ENCODE data around the gene MAGEE2. TPM values are rescaled to one million over a fixed set of nuclear protein-coding genes. Genes with fewer than 3 reads are reported as not detected.
"Not testable (repeated sequence)": the region's sequence is repeated elsewhere in the genome, so short reads cannot be mapped to it uniquely, and the experiment has no call there.

The MAGEE2 gene
- polyA plus RNA-seq (2012; ENCODE audit: insufficient read depth, insufficient read length, low read depth), result 0.26 TPM

GRCh38 chrX:75784680-75785491 is at the start of gene MAGEE2:
TSS of gene MAGEE2 (minus strand) at chrX:75785254. CDS start at chrX:75785051, 203 bp downstream.
- Histone ChIP-seq H3K9me3 (no peaks in the 10 kb centered on the region), H3K27me3 (no peaks in the 10 kb centered on the region), H3K36me3 (no peaks in the 10 kb centered on the region), H3K4me3 (ENCODE audit: low read depth, low read length) (no peak within 1 kb of the TSS), H3K4me1 (no peaks in the 10 kb centered on the region)
- TF ChIP-seq CTCF (IDR thresholded peaks at IDR 0.05; ENCODE audit: low read depth, low read length), result no peak
- DNase-seq, result no peak

- Histone ChIP-seq H3K9me3 (no peaks in the 10 kb centered on the region), H3K4me1 (no peaks in the 10 kb centered on the region), H3K27me3 (no peaks in the 10 kb centered on the region), H3K36me3 (no peaks in the 10 kb centered on the region), H3K4me3 (ENCODE audit: low read depth, low read length) (no peak overlapping the region)
- no peak for DNase-seq
- TF ChIP-seq CTCF (IDR thresholded peaks at IDR 0.05; ENCODE audit: low read depth, low read length), result no peak
Measured at GRCh38 chrX:75786290-75786689, 1.2 kb upstream of the MAGEE2 start.

GRCh38 chrX:75781611-75782010 is 3.4 kb downstream of the MAGEE2 start:
- no peaks in the 10 kb centered on the region for H3K27me3 ChIP-seq
- DNase-seq, result no peak
- TF ChIP-seq CTCF (IDR thresholded peaks at IDR 0.05; ENCODE audit: low read depth, low read length), result no peak
- H3K4me3 ChIP-seq (ENCODE audit: low read depth, low read length), result no peak overlapping the region
- H3K9me3 ChIP-seq, result no peaks in the 10 kb centered on the region
- no peaks in the 10 kb centered on the region for H3K36me3 ChIP-seq
- no peaks in the 10 kb centered on the region for H3K4me1 ChIP-seq

- H3K9me3 ChIP-seq; H3K27me3 ChIP-seq; H3K36me3 ChIP-seq; DNase-seq; H3K4me1 ChIP-seq; H3K4me3 ChIP-seq (ENCODE audit: low read depth, low read length): not testable (repeated sequence)
Measured at GRCh38 chrX:75768063-75768462, 17.0 kb downstream of the MAGEE2 start.

GRCh38 chrX:75748431-75748830 is 36.6 kb downstream of the MAGEE2 start:
- H3K27me3 ChIP-seq, result no peaks in the 10 kb centered on the region
- H3K36me3 ChIP-seq, result no peaks in the 10 kb centered on the region
- TF ChIP-seq CTCF (IDR thresholded peaks at IDR 0.05; ENCODE audit: low read depth, low read length), result no peak
- no peak for DNase-seq
- H3K4me3 ChIP-seq (ENCODE audit: low read depth, low read length), result no peak overlapping the region
- no peaks in the 10 kb centered on the region for H3K9me3 ChIP-seq
- no peaks in the 10 kb centered on the region for H3K4me1 ChIP-seq

GRCh38 chrX:75746891-75747639 is 38.0 kb downstream of the MAGEE2 start:
- H3K27me3 ChIP-seq, result no peaks in the 10 kb centered on the region
- peak; percentile 25 for DNase-seq
- H3K9me3 ChIP-seq, result no peaks in the 10 kb centered on the region
- H3K36me3 ChIP-seq, result no peaks in the 10 kb centered on the region
- H3K4me3 ChIP-seq (ENCODE audit: low read depth, low read length), result peak overlapping the region; percentile 61
- TF ChIP-seq CTCF (IDR thresholded peaks at IDR 0.05; ENCODE audit: low read depth, low read length), result no peak
- H3K4me1 ChIP-seq, result no peaks in the 10 kb centered on the region
